HepG2 (cell line): ENCODE measurements around the gene CTDSP2. TPM values are rescaled to one million over a fixed set of nuclear protein-coding genes. Genes with fewer than 3 reads are reported as not detected.
A peak's percentile ranks its signal among the peaks of the same experiment; 100 is the strongest.

Experiments
- ATAC-seq: fragments of 200-7000 bp; cut with Tn5 transposase; 3 replicates; pipeline ENCODE4 v1.9.1; 2020; ENCODE audit warnings: mild to moderate bottlenecking, moderate library complexity
- BruUV-seq: library from RNA; stranded (reverse); fragments of 400-500 nt; replicated peaks from 2 replicates; lab custom pipeline; 2021; lab: Mats Ljungman, UMichigan
- CTCF ChIA-PET: fragments of 300-600 bp; formaldehyde crosslinking; extraction: SDS; loops from one replicate; lab custom pipeline; 2021; ENCODE audit warnings: low total read pairs, inconsistent platforms, low intra/inter-chr PET ratio; lab: Yijun Ruan, JAX
- POLR2A ChIA-PET: fragments of 350-600 bp; sonication (Branson Sonifier 250); formaldehyde crosslinking; loops from one replicate; lab custom pipeline; 2020; ENCODE audit warnings: antibody characterized with exemption, inconsistent platforms; lab: Yijun Ruan, JAX
- DNase-seq: peaks from one replicate; pipeline ENCODE4 v3.0.0-alpha.2; 2015; ENCODE audit warnings: low spot score
- FAIRE-seq: peaks from 3 replicates; lab custom pipeline; 2011; peaks lifted over from hg19 to GRCh38; lab: Jason Lieb, UNC
- H2AFZ ChIP-seq: one replicate; pipeline ENCODE4 v1.6.1; 2011; ENCODE audit warnings: low read length, inconsistent platforms
- H3K27ac ChIP-seq: fragments of 300-600 bp; 3 replicates; pipeline ENCODE4 v1.8.0; 2011; ENCODE audit warnings: mixed run types, mild to moderate bottlenecking, mixed read lengths, low read length, inconsistent platforms; ENCODE audit not compliant: insufficient read depth; ENCODE audit errors: extremely low read length
- H3K27me3 ChIP-seq, 2 experiments: fragments of 200-600 bp in 1 of 2; 2 replicates in 1 of 2; 3 replicates in 1 of 2; pipeline versions ENCODE4 v1.6.0 to v1.8.0; 2011; ENCODE audit warnings: low read length in 2 of 2, mild to moderate bottlenecking in 2 of 2, moderate library complexity in 2 of 2, inconsistent platforms in 1 of 2; ENCODE audit not compliant: insufficient read depth in 2 of 2, control insufficient read depth in 1 of 2
- H3K36me3 ChIP-seq, 2 experiments: fragments of 200-600 bp in 1 of 2; replicated peaks in 1 of 2; 2 replicates in 1 of 2; 3 replicates in 1 of 2; pipeline versions ENCODE4 v1.5.1 to v1.8.0; 2011; ENCODE audit warnings: low read length in 2 of 2, inconsistent platforms in 1 of 2; ENCODE audit not compliant: insufficient read depth in 2 of 2, control insufficient read depth in 1 of 2
- H3K4me1 ChIP-seq: 2 replicates; pipeline ENCODE4 v1.5.1; 2012; ENCODE audit warnings: low read length, inconsistent platforms; ENCODE audit not compliant: insufficient read depth
- H3K4me2 ChIP-seq: 2 replicates; pipeline ENCODE4 v1.6.0; 2011; ENCODE audit warnings: low read depth, low read length, inconsistent platforms
- H3K4me3 ChIP-seq, 3 experiments: fragments of 200-600 bp in 1 of 3; sonication (generic), shearing (Covaris generic) in 1 of 3; replicated peaks in 1 of 3; 2 replicates each; pipeline ENCODE4 v1.5.1; 2011 to 2016; ENCODE audit warnings: low read length in 3 of 3, inconsistent platforms in 2 of 3, low read depth in 2 of 3, mild to moderate bottlenecking in 2 of 3, control low read depth in 1 of 3, mixed read lengths in 1 of 3; ENCODE audit not compliant: insufficient read depth in 1 of 3
- H3K79me2 ChIP-seq: one replicate; pipeline ENCODE4 v1.6.1; 2011; ENCODE audit warnings: low read length, inconsistent platforms; ENCODE audit not compliant: insufficient read depth
- H3K9ac ChIP-seq: 2 replicates; pipeline ENCODE4 v1.6.0; 2011; ENCODE audit warnings: mild to moderate bottlenecking, low read depth, low read length, inconsistent platforms; ENCODE audit not compliant: insufficient read depth
- H3K9me3 ChIP-seq: 2 replicates; pipeline ENCODE4 v1.5.1; 2012; ENCODE audit warnings: mild to moderate bottlenecking, low read length
- H4K20me1 ChIP-seq: 2 replicates; pipeline ENCODE4 v1.6.0; 2011; ENCODE audit warnings: inconsistent platforms, mild to moderate bottlenecking, low read length, moderate library complexity; ENCODE audit not compliant: insufficient read depth
- AKNA ChIP-seq: sonication (generic); formaldehyde crosslinking; IDR thresholded peaks from 2 replicates; pipeline ENCODE4 v1.4.0; 2020; ENCODE audit warnings: missing genetic modification reagents, borderline replicate concordance
- WGBS: methylation state at CpG from one replicate; pipeline ENCODE4 v1.1.6; 2017; ENCODE audit warnings: low lambda C conversion rate; 5-methylcytosine and 5-hydroxymethylcytosine counted together
- in situ Hi-C: cut with HindIII; loops from 2 replicates; pipeline ENCODE4 v1.10.0; 2017; ENCODE audit warnings: low pct_unique_long_range_greater_than_20kb; ENCODE audit not compliant: extremely low pct_ligation_motif_present
- intact Hi-C: fragments of 100-400 bp; cut with micrococcal nuclease; formaldehyde crosslinking; loops from one replicate; pipeline ENCODE4 v1.10.0; 2022; ENCODE audit not compliant: unreplicated experiment
- polyA plus RNA-seq, 8 experiments: library from polyadenylated mRNA; depleted of rRNA in 3 of 8; stranded (reverse) in 7 of 8; unstranded in 1 of 8; fragments of >200 nt; fragmentation: Illumina TruSeq in 4 of 8; extraction: Trizol in 4 of 8; gene quantifications; 2 replicates each; pipeline versions ENCODE4 v1.2.1 to v1.2.3, GENCODE V29; 2011 to 2016; ENCODE audit warnings: low read depth in 4 of 8, missing spikeins in 1 of 8, mixed read lengths in 1 of 8; ENCODE audit not compliant: insufficient read depth in 1 of 8
- total RNA-seq, 5 experiments: library from RNA; depleted of rRNA; stranded (reverse); fragments of >200 nt; fragmentation: Illumina TruSeq; extraction: Trizol; gene quantifications; 2 replicates each; pipeline ENCODE4 v1.2.3, GENCODE V29; 2016; ENCODE audit warnings: low read depth in 1 of 5

The CTDSP2 gene
- total and polyA plus RNA-seq, 2 of the 13 experiments (the other 11 are each of a cell fraction or from before 2014, with no cell fraction given): 38.1 to 82.5 TPM

- no peak for ATAC-seq
Measured at GRCh38 chr12:57775563-57776246, 70.8 kb downstream of the CTDSP2 start.

More at GRCh38 chr12:57775563-57776246, 70.8 kb downstream of the CTDSP2 start:
- no peak overlapping the region for H3K9ac ChIP-seq
- H3K4me2 ChIP-seq: no peak overlapping the region
- in situ Hi-C loops (no loop called here), intact Hi-C loops (no loop called here)
- no peak for TF ChIP-seq AKNA
- DNase-seq (no peak), FAIRE-seq (peak; percentile 53)
- CTCF ChIA-PET: no interaction called here
- no peaks in the 10 kb centered on the region for H4K20me1 ChIP-seq
- H3K9me3 ChIP-seq: no peaks in the 10 kb centered on the region
- BruUV-seq: no TSS peak
- H3K27me3 ChIP-seq: no peaks in the 10 kb centered on the region; a peak in 1 of 5 replicates
- no peak overlapping the region for H2AFZ ChIP-seq
- peaks cover 5 to 6% of the 10 kb centered on the region in 2 experiments for H3K36me3 ChIP-seq
- H3K4me3 ChIP-seq: no peak overlapping the region
- 86% methylated on average over 4 of the region's 4 CpGs for WGBS
- peaks cover 17% of the 10 kb centered on the region for H3K4me1 ChIP-seq
- H3K27ac ChIP-seq: no peak overlapping the region
- H3K79me2 ChIP-seq: peaks cover 12% of the 10 kb centered on the region
- POLR2A ChIA-PET: no interaction called here
